ENCODE data around the gene HOATZ.

The HOATZ gene

DNA sequence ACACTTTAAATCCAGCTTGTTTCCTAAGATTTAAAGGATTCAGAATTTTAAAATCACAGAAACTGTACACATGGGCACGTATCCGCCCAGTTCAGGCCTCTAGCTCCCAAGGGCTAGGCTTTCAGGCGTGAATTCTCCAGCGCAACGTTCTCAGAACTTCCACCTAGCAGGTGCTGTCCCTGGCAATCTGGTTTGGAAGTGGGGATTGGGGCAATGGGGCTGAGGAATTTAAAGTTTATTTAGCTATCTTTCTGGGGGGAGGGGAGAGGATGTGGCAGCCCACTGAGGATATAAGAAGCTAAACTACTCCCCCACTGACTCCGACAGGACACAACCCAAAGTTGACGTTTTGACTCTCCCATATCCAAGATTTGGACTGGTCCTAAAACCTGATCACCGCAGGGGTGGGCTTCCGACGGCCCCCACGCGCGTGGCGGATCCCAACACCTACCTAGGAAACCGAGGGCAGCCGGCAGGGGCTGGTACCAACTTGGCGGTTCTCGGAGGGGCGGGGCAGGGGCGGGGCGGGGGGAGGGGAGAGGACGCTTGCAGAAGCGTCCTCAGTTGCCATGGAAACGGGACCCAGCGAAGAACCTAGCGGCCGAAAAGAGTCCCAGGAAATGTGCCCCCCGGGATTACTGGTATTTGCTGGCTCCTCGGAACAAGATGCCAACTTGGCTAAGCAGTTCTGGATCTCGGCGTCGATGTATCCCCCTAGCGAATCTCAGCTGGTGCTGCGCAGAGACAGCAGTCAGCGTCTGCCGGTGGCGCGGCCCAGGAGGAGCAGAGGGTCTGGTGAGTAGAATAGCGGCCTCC, at the start of gene HOATZ:
HOATZ (plus strand) TSS at position 563 of the 816 bp plus-strand sequence; CDS start at position 570, 7 bp downstream.
- no peak for DNase-seq

- no peak for DNase-seq
Observed at GRCh38 chr11:111465400-111465799, 49.2 kb upstream of the HOATZ start.

DNA sequence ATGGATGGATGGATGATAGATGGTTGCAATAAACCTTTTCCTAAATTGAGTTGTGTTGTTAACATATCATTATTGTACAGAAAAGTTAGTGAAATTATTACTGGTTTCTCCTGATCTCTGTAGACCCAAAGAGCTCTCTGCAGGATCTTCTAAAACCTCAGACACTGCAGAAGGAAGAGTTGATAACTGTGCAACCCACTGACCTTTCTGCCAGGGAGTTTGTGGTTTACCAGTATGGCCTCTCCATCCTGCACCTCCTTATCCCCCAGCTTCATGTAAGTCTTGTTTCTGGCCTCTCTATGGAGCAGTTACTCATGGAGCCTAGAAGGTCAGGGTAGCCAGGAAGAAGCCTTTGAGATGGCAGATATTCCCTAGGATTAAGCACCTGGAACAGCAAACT, 48.0 kb upstream of the HOATZ start:
- DNase-seq, result no peak

GRCh38 chr11:111469200-111469599, 45.4 kb upstream of the HOATZ start:
- no peak for DNase-seq

GRCh38 chr11:111472228-111472627, 42.4 kb upstream of the HOATZ start:
- no peak for DNase-seq

DNA sequence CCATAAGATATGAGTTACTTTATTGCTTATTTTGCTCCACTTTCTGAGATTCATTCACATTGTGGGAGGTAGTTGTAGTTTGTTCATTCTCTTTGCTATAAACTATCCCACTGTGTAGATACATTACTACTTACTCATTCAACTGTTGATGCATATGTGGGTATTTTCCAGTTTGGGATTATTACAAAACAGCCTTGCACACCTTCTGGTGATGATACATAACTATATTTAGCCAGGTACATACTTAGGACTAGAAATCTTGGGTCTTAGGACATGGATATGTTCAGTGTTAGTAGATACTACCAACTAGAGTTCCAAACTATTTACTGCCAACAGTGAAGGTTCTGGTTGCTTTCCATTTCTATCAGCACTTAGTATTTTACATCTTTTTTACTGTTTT, 40.1 kb upstream of the HOATZ start:
- DNase-seq, result no peak

DNA sequence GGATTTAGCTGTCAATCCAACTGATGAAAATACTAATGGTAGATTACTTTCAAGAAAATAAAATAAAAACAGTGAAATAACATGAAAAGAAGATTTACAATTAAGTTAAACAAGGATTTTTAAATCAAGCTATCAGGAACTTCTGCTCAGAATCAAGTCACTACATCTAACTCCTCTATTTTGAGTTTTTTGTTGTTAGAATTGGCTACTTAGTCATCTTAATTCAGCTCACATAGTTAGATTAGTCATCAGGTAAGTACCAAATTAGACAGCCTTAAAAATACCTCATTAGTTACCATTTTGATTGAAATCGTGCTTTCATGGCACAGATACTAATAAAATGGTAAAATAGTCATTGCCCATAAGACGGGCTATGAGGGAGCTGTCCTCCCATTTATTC, 38.2 kb upstream of the HOATZ start:
- DNase-seq, result no peak

GRCh38 chr11:111476956-111477355, 37.6 kb upstream of the HOATZ start:
- no peak for DNase-seq

DNA sequence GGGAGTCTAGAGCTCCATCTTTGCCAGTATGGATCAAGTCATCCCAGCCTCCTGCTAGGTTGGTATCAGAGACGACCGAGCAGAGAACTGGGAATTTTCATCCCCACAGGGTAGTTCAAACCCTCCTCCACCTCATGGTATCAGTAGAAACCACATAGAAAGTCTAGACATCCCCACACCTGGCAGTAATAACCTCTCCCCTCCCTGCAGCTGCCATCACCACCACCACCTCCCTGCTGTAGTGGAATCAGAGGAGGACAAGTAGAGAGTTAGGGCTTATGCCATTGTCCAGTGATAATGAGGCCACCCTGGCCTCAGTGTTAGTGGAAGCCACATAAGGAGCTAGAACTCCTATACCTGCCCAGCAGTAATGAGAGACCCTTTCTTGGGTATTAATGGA, 36.7 kb upstream of the HOATZ start:
- no peak for DNase-seq

DNA sequence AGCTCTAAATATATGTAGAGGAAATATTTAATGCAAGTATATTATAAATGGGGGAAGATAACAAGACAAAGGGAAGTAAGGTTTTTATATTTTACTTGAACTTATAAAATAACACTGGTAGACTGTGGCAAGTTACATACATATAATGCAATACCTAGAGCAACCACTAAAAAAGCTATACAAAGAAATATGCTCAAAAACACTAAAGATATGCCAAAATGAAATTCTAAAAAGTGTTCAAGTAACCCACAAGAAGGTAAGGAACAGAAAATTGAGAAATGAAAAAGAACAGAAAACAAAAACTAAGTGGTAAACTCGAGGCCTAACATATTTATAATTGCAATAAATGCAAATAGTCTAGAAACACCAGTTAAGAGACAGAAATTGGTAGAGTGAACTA, 34.9 kb upstream of the HOATZ start:
- DNase-seq, result no peak

GRCh38 chr11:111483431-111483830, 31.1 kb upstream of the HOATZ start:
- no peak for DNase-seq

- no peak for DNase-seq
Observed at GRCh38 chr11:111490496-111490895, 24.1 kb upstream of the HOATZ start.

DNA sequence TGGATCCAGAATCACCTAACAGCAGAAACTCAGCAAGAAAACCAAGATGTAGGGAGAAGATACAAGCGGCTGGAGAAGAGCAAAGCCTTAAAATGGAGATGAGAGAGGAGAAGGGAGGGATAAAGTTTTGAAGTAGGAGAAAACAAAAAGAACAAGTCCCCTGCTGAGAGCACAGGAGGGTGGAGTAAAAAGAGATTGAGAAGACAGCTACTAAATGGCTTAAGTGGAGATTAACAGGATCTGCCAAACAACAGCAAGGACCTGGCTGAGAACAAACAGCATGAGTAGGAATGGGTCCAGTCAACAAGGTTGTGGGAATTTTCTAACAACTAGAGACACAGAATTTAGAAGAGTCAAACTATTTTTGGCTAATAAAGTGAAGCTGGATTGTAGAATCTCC, 20.5 kb upstream of the HOATZ start:
- no peak for DNase-seq

DNA sequence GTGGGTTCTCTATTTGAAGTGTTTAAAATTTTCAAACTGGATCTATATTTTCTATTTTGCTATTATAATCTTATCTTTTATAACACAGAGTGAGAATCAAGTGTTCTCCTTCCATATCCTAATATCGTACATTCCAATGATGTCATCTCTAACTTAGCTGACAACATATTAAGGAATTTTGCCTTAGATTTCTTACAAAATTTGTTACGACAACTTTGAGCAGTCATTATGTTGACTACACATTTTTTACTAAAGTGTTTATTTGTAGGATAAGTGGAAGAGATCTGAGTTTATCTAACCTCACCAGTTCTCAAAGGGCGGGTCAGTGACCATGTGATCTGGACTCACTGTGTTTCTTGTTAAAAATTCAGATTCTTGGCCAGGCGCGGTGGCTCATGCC, 15.1 kb upstream of the HOATZ start:
- DNase-seq, result no peak

- no peak for DNase-seq
Observed at GRCh38 chr11:111500481-111500880, 14.1 kb upstream of the HOATZ start.

DNA sequence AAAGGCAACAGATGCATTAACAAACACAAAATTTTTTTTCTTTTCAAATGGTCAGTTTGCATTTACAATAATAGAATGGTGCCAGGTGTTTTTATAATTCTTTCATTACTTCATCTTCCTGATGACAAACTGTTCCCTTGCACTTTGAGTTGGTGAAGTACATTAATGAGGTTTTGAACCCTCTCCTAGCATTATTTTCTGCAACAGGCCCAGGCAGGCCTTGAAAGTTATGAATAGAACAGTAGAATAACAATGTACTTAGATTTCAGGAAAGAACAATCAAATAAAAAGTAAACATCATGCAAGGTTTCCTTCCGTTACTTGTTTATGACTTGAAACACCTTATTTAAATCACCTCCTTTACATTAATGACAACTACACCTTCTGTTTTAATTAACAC, 12.0 kb upstream of the HOATZ start:
- no peak for DNase-seq

- no peak for DNase-seq
Observed at GRCh38 chr11:111510311-111510710, 4.3 kb upstream of the HOATZ start.

DNA sequence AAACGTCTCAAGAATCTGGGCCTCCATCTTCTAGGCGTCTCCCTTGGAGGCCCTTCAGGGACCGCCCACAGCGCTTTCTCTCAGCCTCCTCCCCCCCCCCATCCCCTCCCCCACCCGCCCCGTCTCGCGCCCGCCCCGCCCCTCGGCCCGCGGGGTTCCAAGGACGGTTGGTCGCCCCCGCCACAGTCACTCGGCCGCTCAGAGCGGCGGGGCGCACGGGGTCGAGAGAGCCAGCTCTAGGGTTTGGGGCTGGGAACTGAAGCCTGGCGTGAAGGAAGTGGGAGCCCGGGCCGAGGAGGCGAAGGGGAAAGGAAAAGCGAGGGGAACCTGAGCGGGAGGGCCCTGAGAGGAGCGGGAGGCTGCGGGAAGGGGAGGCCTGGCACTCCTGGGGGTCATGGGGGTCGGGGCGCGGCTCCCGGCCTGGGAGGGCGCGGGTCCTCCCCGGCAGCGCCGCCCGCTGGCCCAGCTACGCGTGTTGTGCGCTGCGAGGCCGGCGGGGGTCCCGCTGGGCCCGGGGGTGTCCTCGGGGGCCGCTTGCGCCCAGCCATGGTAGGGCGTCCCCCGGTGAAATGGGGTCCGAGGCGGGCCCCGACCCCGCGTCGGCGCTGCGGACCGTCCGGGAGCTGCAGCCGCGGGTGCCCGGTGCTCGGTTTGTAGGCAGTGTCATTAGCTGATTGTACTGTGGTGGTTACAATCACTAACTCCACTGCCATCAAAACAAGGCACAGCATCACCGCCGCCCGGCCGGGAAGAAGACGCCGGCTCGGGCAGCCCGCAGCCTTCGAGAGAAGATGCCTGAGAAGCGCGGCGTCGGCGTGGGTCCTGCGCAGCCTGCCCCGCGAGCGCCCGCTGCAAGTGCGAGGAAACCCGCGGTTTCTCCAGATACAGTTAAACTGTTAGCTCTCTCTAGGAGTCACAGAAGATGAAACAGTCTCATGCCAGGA, 2.0 kb upstream of the HOATZ start, which contains the start of gene BTG4:
BTG4 (minus strand) TSS at position 91 of the 944 bp plus-strand sequence. CDS start 13,610 bp downstream, outside the sequence.
- peak in 1 of 2 experiments; percentile 24 for DNase-seq

- no peak for DNase-seq
Observed at GRCh38 chr11:111513240-111513605, 1.4 kb upstream of the HOATZ start.

DNA sequence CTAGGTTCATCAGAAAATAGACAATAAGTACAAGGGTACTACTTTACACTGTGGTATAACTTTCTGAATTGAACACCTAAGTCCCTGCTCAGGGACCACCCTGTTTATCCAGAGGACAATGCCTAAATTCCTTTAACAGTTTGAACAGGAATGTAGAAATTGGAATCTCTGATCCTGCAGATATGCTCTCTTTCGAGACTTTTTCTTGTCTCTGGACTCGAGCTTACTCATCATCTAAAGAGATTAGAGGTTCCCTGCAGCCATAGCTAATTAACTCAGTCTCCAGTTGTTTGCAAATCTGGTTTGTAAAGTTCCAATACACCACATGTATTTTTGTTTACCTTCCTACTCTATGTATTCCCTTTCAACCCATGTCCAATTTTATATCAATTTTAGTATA, 1.0 kb downstream of the HOATZ start:
- no peak for DNase-seq

GRCh38 chr11:111518668-111519067, 4.1 kb downstream of the HOATZ start:
- no peak for DNase-seq

DNA sequence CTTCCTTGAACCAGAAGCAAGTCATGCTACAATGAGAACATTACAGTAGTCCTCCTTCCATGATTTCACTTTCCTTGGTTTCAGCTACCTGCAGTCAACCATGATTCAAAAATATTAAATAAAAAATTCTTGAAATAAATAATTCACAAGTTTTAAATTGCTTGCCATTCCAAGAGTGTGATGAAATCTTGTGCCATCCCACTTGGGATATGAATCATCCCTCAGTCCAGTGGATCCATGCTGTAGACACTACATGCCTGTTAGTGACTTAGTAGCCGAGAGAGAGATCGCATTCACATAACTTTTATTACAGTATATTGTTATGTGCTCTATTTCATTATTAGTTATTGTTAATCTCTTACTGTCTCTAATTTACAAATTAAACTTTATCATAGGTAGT, 6.0 kb downstream of the HOATZ start:
- DNase-seq, result no peak

GRCh38 chr11:111521135-111521534, 6.6 kb downstream of the HOATZ start:
- DNase-seq, result no peak

DNA sequence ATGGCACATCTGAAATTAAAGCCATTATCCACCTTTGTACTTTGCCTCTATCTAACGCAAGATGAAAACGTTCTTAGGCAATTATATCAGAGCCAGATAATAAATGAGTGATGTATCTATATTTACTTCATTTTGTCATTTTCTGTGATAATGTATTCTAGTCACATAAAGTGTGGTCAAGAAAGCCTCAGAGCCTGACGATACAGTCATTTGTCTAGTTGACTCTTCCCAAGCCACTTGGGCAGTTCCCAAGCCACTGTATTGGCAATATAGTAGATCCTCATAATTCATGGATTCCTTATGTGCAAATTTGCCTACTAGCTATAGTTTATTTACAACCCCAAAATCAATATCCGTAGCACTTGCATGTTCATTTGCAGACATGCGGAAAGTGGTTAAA, 7.8 kb downstream of the HOATZ start:
- DNase-seq, result no peak

Measured in stimulated activated CD4-positive, alpha-beta T cell treated with anti-CD3 and anti-CD28 coated beads, Interleukin-4, amount 100 ng/mL, for 4 hours (primary cell).